Liver (tissue), 9 donors: ENCODE results near the gene NR6A1. TPM values are rescaled to one million over a fixed set of nuclear protein-coding genes. Genes with fewer than 3 reads are reported as not detected.

Experiments
- DNase-seq: peaks from one replicate; pipeline ENCODE4 v3.0.0-alpha.2; 2017; ENCODE audit warnings: low spot score
- H3K27ac ChIP-seq, 2 donors: one replicate each; pipeline ENCODE4 v1.7.0; 2013; ENCODE audit warnings: inconsistent platforms in 2 of 2, low read length in 2 of 2, control low read depth in 1 of 2, low read depth in 1 of 2, mild to moderate bottlenecking in 1 of 2
- H3K27me3 ChIP-seq, 4 donors: one replicate each; pipeline versions ENCODE4 v1.6.1 to v1.7.0; 2013; ENCODE audit warnings: low read length in 3 of 4, inconsistent platforms in 1 of 4, mild to moderate bottlenecking in 1 of 4, moderate library complexity in 1 of 4; ENCODE audit not compliant: control insufficient read depth in 4 of 4, insufficient read depth in 4 of 4
- H3K36me3 ChIP-seq, 4 donors: one replicate each; pipeline versions ENCODE4 v1.6.1 to v1.7.0; 2013; ENCODE audit warnings: low read length in 3 of 4, mild to moderate bottlenecking in 3 of 4, low read depth in 1 of 4, moderate library complexity in 1 of 4; ENCODE audit not compliant: control insufficient read depth in 4 of 4, insufficient read depth in 3 of 4
- H3K4me1 ChIP-seq, 4 donors: one replicate each; pipeline versions ENCODE4 v1.6.1 to v1.7.0; 2013; ENCODE audit warnings: low read length in 3 of 4, mild to moderate bottlenecking in 3 of 4, moderate library complexity in 1 of 4; ENCODE audit not compliant: control insufficient read depth in 4 of 4, insufficient read depth in 4 of 4
- H3K4me3 ChIP-seq, 3 donors: one replicate each; pipeline versions ENCODE4 v1.6.1 to v1.7.0; 2013; ENCODE audit warnings: low read length in 3 of 3, control low read depth in 1 of 3, low read depth in 1 of 3, mild to moderate bottlenecking in 1 of 3
- H3K9ac ChIP-seq, 2 donors: one replicate each; pipeline ENCODE4 v1.7.0; 2013; ENCODE audit warnings: low read length in 2 of 2, mild to moderate bottlenecking in 2 of 2, moderate library complexity in 2 of 2, control low read depth in 1 of 2, low read depth in 1 of 2
- H3K9me3 ChIP-seq, 4 donors: one replicate each; pipeline versions ENCODE4 v1.6.1 to v1.7.0; 2013; ENCODE audit warnings: low read length in 3 of 4; ENCODE audit not compliant: control insufficient read depth in 4 of 4
- ATF3 ChIP-seq: IDR thresholded peaks from 2 replicates; pipeline ENCODE4 v1.6.1; 2016; ENCODE audit warnings: antibody characterized with exemption
- EGR1 ChIP-seq, 2 donors: IDR thresholded peaks; 2 replicates each; pipeline ENCODE4 v1.6.1; 2016 to 2018; ENCODE audit warnings: antibody characterized with exemption in 2 of 2, low read depth in 2 of 2
- FOXA1 ChIP-seq: IDR thresholded peaks from 2 replicates; pipeline ENCODE4 v1.6.1; 2016; ENCODE audit warnings: antibody characterized with exemption
- FOXA2 ChIP-seq: IDR thresholded peaks from 2 replicates; pipeline ENCODE4 v1.6.1; 2016; ENCODE audit warnings: antibody characterized with exemption
- GABPA ChIP-seq, 2 donors: IDR thresholded peaks in 1 of 2; conservative IDR thresholded peaks in 1 of 2; 2 replicates each; pipeline ENCODE4 v1.6.1; 2016; ENCODE audit warnings: antibody characterized with exemption in 2 of 2, mild to moderate bottlenecking in 1 of 2, moderate library complexity in 1 of 2
- HNF4A ChIP-seq, 2 donors: conservative IDR thresholded peaks; 2 replicates each; pipeline ENCODE4 v1.6.1; 2016; ENCODE audit warnings: antibody characterized with exemption in 2 of 2, mild to moderate bottlenecking in 2 of 2
- HNF4G ChIP-seq: IDR thresholded peaks from 2 replicates; pipeline ENCODE4 v1.6.1; 2016; ENCODE audit warnings: antibody characterized with exemption
- JUND ChIP-seq, 2 donors: IDR thresholded peaks; 2 replicates each; pipeline ENCODE4 v1.6.1; 2016; ENCODE audit warnings: antibody characterized with exemption in 2 of 2
- MAX ChIP-seq: IDR thresholded peaks from 2 replicates; pipeline ENCODE4 v1.6.1; 2016; ENCODE audit warnings: antibody characterized with exemption
- RAD21 ChIP-seq, 2 donors: IDR thresholded peaks; 2 replicates each; pipeline ENCODE4 v1.6.1; 2016; ENCODE audit warnings: antibody characterized with exemption in 2 of 2, mild to moderate bottlenecking in 2 of 2
- REST ChIP-seq: IDR thresholded peaks from 2 replicates; pipeline ENCODE4 v1.6.1; 2016; ENCODE audit warnings: antibody characterized with exemption, mild to moderate bottlenecking
- RXRA ChIP-seq, 2 donors: IDR thresholded peaks; 2 replicates each; pipeline ENCODE4 v1.6.1; 2017 to 2018; ENCODE audit warnings: antibody characterized with exemption in 2 of 2, mild to moderate bottlenecking in 1 of 2
- SP1 ChIP-seq: IDR thresholded peaks from 2 replicates; pipeline ENCODE4 v1.6.1; 2018; ENCODE audit warnings: antibody characterized with exemption, mild to moderate bottlenecking
- TAF1 ChIP-seq: conservative IDR thresholded peaks from 2 replicates; pipeline ENCODE4 v1.6.1; 2016; ENCODE audit warnings: antibody characterized with exemption, mild to moderate bottlenecking
- YY1 ChIP-seq: IDR thresholded peaks from 2 replicates; pipeline ENCODE4 v1.6.1; 2016; ENCODE audit warnings: antibody characterized with exemption, mild to moderate bottlenecking
- ZBTB33 ChIP-seq: IDR thresholded peaks from 2 replicates; pipeline ENCODE4 v1.6.1; 2016; ENCODE audit warnings: antibody characterized with exemption
- WGBS: extraction: QIAGEN DNeasy Blood & Tissue Kit; methylation state at CpG from one replicate; pipeline ENCODE4 v1.1.7; 2013; 5-methylcytosine and 5-hydroxymethylcytosine counted together
- polyA plus RNA-seq, 2 donors: library from polyadenylated mRNA; stranded (reverse) in 1 of 2; unstranded in 1 of 2; fragments of 200-250 nt in 1 of 2; fragments of >200 nt in 1 of 2; fragmentation: Nextera tagmentation in 1 of 2; extraction: Ambion mirVana in 1 of 2; gene quantifications; one replicate each; pipeline versions ENCODE4 v1.2.1 to v1.2.3, GENCODE V29; 2013 to 2015
- total RNA-seq, 2 donors: library from RNA; depleted of rRNA; stranded (reverse); fragments of >200 nt; gene quantifications; one replicate each; pipeline ENCODE4 v1.2.3, GENCODE V29; 2014
- donor health status: healthy.
- donor health status: healthy.
- donor health status: healthy.
- donor health status: healthy.
- donor health status: healthy.

The NR6A1 gene
- total and polyA plus RNA-seq, 4 donors: 0.72 to 6.1 (median 2.1) TPM

- Histone ChIP-seq H3K4me3 (no peak overlapping the region), H3K9me3 (no peaks in the 10 kb centered on the region), H3K36me3 (no peaks in the 10 kb centered on the region), H3K27ac (no peak overlapping the region), H3K4me1 (no peaks in the 10 kb centered on the region), H3K27me3 (no peaks in the 10 kb centered on the region), H3K9ac (no peak overlapping the region)
- TF ChIP-seq YY1 (no peak), HNF4G (no peak), GABPA (IDR thresholded peaks at IDR 0.05 in 1 of 2, conservative IDR thresholded peaks at IDR 0.05 in 1 of 2) (no peak), ATF3 (no peak), RXRA (IDR thresholded peaks at IDR 0.05) (no peak)
- no peak for DNase-seq
- 97% methylated on average over 8 of the region's 8 CpGs for WGBS
These were observed 32.8 kb upstream of the NR6A1 start for GRCh38 chr9:124803911-124804310.

- no peak overlapping the region for H3K27ac ChIP-seq
- H3K27me3 ChIP-seq: no peaks in the 10 kb centered on the region
- TF ChIP-seq YY1 (no peak), REST (no peak), ZBTB33 (no peak), FOXA2 (no peak), MAX (no peak), EGR1 (IDR thresholded peaks at IDR 0.05; ENCODE audit: low read depth in 2 of 2) (no peak), JUND (IDR thresholded peaks at IDR 0.05) (no peak)
- no peaks in the 10 kb centered on the region for H3K36me3 ChIP-seq
- no peaks in the 10 kb centered on the region for H3K9me3 ChIP-seq
- H3K4me3 ChIP-seq: no peak overlapping the region
- no peak overlapping the region for H3K9ac ChIP-seq
- no peaks in the 10 kb centered on the region for H3K4me1 ChIP-seq
- DNase-seq: no peak
- WGBS: 69% methylated on average over 3 of the region's 3 CpGs
These were observed 31.3 kb upstream of the NR6A1 start for GRCh38 chr9:124802426-124802825.

- Histone ChIP-seq H3K4me3 (no peak overlapping the region), H3K9me3 (no peaks in the 10 kb centered on the region), H3K36me3 (no peaks in the 10 kb centered on the region), H3K9ac (no peak overlapping the region), H3K27ac (no peak overlapping the region), H3K27me3 (no peaks in the 10 kb centered on the region), H3K4me1 (no peaks in the 10 kb centered on the region)
- WGBS: 94% methylated on average over 6 of the region's 6 CpGs
- no peak for DNase-seq
- TF ChIP-seq RXRA (IDR thresholded peaks at IDR 0.05) (no peak), JUND (IDR thresholded peaks at IDR 0.05) (no peak), REST (no peak), RAD21 (IDR thresholded peaks at IDR 0.05) (no peak), TAF1 (no peak), SP1 (no peak), FOXA1 (no peak), ZBTB33 (no peak), HNF4A (conservative IDR thresholded peaks at IDR 0.05) (no peak), FOXA2 (no peak), MAX (no peak)
These were observed 30.2 kb upstream of the NR6A1 start for GRCh38 chr9:124801356-124801755.
